T-helper 2 cell treated with Interferon-gamma antibody and Interleukin-4, amounts not matched to agents 100 ng/mL and 5 ng/mL, for 36 hours (primary cell): ENCODE results near the gene CTDSP2. TPM values are rescaled to one million over a fixed set of nuclear protein-coding genes. Genes with fewer than 3 reads are reported as not detected.
"Not testable (repeated sequence)": the region's sequence is repeated elsewhere in the genome, so short reads cannot be mapped to it uniquely, and the experiment has no call there.

Experiments used
- intact Hi-C: fragments of 100-400 bp; cut with micrococcal nuclease; formaldehyde crosslinking; loops from one replicate; pipeline ENCODE4 v1.15.1; 2023
- total RNA-seq: library from RNA; stranded (reverse); gene quantifications from 2 replicates; pipeline ENCODE4 v1.2.3, GENCODE V29; 2022

CTDSP2 gene
- total RNA-seq, 1 donor from 2014 or later, result 111 TPM

DNA sequence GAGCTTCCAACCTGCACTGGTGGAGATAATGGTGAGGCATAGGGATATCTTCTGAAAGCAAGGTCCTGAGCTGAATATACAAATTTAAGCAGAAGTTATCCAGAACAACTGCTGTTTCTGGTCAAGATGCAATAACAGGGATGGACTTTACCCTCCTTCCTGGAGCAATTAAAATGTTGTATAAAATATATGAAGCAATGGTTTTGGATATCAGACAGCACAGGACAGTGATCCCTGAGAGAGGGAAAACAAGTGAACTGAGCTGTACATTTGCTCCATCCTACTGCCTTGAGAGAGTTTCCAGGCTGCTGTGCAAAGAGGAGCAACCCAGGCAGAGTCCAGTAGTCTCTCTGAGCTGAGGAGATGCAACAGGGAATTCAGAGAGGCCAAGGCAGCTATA, 36.0 kb upstream of the CTDSP2 start:
- intact Hi-C loops, result no loop called here

DNA sequence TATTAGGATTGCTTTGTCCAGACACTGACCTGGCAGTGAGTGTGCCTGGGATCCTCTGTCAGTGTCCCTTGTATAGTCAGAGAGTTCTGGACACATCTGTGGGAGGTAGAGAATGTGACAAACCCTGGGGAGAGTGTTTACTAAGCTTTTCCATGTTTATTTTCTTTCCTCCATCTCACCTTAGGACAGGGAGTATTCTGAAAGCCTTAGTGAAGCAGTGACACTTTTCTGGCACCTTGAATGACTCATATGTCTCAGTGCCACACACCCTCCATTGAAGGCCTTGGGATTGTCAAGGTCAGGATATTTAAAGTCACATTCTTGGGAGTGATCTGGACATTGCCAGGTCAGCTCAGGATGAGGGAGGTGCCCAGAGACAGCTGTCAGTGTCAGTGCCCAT, 34.9 kb upstream of the CTDSP2 start:
- intact Hi-C loops, result no loop called here

DNA sequence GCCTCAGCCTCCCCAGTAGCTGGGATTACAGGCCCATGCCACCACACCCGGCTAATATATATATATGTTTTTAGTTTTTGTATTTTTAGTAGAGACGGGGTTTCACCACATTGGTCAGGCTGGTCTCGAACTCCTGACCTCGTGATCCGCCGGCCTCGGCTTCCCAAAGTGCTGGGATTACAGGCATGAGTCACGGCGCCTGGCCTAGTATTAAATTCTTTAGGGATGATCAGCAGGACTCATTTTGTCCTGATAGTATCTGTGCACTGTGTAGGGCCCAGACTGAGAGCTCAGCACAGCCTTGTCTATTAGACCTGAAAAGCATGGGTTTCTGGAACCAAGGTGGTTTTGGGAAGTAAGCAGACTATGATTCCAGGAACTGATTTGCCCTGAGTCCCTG, 34.5 kb upstream of the CTDSP2 start:
- intact Hi-C loops, result not testable (repeated sequence)

DNA sequence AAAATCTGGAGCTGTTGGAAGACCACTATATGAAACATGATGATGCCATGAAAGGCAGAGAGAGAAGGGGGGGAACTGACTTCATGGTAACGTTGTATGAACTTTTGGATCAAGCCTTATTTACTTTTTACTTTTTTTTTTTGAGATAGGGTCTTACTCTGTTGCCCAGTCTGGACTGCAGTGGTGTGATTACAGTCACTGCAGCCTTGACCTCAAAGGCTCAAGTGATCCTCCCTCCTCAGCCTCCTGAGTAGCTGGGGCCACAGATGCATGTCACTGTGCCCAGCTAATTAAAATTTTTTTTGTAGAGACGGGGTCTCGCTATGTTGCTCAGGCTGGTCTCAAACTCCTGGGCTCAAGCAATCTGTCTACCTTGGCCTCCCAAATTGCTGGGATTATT, 31.3 kb upstream of the CTDSP2 start:
- intact Hi-C loops, result no loop called here

DNA sequence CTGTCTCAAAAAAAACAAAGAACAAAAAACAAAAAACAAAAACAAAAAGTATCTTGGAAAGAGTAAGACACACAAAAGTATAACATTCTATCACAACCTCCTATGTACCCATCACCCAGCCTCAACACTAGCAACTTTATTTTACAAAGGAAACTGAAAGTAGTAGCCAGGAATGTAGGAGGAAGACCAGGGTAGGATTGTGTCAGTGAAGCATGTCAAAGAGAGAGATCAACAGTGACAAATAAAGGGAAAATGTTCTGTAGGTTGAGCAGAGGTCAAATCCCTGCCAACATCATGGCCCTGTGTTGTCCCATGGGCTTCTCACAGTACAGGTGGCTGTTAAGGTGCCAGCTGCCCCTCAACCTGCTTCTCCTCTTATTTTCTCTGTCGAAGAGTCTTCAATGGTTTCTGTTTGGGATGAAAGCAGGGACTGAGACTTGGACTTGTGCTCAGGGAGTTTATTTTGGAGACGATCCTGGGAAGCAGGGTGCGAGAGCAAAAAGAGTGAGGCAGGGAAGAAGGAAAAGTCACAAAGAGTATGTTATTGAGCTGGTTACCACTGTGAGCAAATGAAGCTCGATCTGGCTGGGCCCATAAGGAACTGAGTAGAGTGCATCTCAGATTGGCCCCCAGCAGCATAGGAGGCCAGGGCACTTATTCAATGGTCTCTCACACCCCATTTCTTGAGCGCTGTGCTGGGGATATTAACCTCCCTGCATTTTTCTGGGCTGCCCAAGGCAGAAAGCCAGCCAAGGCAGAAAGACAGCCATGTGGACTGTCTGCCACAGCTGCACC, 29.4 kb upstream of the CTDSP2 start:
- intact Hi-C loops, result no loop called here

DNA sequence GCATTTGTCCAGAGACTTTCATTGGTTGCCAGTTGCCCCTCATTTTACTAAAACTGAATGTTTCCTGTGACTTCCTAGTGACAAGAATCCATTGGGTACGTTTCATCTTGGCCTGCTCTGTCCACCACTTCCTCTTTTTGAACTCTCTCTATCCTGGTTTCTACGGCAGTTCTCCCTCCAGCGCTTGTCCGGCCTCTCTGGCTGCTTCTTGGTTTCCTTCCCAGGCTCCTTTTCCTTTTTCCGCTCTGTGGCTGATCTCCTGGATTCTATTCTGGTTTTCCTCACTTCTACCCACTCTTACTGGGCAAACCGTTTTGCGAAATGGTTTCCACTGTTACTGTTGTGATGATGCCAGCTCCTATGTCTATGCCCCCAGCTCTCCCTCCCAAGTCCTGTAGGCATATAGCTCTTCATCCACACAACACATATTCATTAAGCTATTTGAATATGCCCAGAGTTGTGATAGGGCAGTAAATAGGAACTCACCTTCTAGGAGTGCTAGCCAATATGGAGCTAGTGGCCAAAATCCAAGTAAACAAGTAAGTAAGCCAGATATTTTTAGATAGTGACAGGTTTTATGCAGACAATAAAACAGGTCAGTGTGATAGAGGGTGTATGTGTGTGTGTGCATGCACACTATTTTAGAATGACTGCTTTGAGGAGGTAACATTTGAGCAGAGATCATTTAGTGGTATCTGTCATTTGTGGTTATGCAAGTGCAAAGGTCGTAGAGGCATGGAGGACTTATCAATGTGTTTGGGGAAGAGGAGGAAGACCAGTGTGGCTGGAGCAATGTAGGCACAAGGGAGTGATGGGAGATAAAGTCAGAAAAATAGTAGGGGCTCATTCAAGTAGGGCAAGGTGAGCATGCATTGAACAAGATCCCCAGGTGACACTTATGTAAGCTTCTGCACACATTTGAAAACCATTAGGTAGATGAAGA, 27.9 kb upstream of the CTDSP2 start:
- intact Hi-C loops, result no loop called here

DNA sequence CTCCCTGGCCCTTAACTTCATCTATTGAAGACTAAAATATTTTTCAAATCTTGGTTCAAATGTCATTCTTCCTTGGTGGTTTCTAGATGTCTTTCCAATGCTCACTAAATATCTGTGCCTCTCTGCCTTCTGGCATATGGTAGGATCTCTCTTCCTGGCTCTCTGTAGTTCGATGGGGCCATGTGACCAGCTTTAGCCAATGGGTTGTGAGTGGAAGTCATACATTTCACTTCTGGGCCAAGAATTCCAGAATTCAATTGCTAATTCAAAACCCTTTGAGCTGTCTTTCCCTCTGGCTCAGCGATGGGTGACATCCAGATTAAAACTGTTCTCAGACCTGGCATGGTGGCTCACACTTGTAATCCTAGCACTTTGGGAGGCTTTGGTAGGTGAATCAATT, 25.8 kb upstream of the CTDSP2 start:
- intact Hi-C loops, result no loop called here

DNA sequence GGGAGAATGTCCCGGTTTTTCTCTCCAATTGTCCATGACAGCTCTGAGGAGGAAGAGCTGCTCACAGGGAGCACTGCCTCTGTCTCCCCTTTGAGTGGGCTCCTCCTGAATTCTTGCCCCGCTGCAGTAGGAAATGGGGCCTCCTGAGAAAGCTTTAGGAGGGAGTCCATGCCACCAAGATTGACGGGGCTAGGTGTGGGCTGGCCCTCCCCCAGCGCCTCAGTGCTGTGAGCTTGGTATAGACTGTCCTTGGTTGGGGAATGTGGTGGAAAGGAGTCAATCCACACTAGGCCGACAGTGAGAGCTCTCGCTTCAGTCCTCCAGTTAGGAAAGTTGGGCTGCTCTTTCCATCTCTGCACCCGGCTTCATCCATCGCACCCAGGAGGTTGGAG, 23.4 kb upstream of the CTDSP2 start:
- intact Hi-C loops, result no loop called here

DNA sequence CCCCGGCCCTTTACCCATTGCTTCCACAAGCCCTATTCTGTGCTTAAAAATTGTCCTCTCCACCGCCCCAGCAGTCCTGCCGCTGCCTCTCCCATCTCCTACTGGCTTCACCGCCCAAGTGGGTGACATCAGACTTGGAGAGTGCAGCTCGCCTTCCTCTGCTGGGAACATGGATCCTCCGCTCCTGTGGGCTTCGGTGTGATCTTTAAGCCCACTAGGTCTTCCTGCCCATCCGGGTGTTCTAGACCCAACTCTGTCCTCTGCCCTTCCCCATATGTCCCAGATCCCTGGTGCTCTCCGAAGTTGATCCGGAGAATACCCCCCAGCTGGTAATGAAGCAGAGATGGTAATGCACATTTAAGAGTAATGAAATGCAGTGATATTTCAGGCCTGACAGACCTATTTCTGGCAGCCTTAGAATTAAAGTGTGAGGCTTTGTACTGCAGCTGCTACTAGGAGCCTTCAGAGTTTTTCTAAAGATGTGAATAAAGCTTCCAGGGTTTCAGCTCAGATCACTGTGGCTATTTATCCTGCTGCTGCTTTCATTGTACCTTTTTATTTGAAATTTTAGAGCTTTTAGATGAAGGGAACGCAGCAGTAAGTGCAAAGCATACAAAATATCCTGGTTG, 22.9 kb upstream of the CTDSP2 start:
- intact Hi-C loops, result no loop called here

DNA sequence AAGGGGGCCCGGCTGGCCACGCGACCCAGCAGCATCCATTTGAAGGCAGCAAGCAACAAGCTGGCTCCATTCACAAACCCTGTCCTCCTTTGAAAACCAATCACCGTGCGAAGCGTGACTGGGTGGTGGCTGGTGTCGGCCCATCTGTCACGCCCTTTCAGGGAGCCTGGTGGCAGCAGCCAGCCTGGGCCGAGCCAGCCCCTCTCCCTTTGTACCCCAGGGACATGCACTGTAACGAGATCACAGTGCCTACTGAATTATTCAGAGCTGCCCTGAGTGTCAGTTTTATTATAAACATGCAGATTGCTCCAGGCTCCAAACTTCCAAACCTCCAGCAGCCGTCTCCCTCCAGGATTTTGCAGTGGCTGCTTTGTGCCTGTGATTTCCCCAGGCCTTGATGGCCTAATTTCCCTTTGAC, 22.3 kb upstream of the CTDSP2 start:
- intact Hi-C loops, result no loop called here

DNA sequence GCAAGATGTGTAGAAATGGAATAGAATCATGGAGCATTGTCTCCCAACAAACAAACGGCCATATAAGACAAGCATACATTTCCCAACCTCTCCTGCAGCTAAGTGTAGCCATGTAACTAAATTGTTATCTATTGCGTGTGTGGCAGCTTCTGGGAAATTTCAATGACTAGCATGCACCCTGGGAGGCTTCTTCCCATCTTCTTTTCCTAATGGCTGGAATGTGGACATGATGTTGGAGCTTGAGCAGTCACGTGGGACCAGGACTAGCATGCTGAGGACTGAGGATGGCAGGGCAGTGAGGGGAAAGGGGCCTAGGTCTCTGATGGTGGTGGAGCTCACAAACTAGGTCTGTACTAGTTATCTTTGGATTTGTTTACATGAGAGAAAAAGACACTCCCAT, 21.7 kb upstream of the CTDSP2 start:
- intact Hi-C loops, result no loop called here

DNA sequence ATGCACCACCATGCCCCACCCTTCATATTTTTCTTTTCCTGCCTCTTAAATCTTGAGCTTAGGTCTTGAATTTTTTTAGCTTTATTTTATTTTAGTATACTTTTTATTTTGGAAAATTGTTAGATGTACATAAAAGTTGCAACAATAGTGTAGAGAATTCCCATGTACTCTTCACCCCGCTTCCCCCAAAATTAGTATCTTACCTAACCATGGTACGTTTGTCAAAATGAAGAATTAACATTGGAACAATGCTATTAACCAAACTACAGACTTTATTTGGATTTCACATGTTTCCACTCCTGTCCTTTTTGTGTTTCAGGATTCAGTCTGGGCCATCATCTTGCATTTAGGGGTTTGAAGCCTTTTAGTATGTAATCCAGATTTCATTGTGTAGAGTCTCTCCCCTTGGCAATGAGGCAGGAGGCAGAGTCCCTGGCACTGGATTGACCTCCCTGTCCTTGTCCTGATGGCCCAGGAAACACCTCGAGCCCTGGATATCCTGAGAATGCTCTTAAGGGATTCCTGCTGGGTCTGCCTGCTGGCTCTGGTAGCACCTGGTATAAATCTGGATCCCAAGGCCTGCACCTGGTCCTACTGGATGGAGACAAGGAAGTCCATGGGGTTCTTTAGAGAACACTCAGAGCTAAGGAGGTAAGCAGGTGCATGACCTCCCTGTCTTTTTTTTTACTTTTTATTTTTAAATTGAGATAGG, 19.9 kb upstream of the CTDSP2 start:
- intact Hi-C loops, result no loop called here

DNA sequence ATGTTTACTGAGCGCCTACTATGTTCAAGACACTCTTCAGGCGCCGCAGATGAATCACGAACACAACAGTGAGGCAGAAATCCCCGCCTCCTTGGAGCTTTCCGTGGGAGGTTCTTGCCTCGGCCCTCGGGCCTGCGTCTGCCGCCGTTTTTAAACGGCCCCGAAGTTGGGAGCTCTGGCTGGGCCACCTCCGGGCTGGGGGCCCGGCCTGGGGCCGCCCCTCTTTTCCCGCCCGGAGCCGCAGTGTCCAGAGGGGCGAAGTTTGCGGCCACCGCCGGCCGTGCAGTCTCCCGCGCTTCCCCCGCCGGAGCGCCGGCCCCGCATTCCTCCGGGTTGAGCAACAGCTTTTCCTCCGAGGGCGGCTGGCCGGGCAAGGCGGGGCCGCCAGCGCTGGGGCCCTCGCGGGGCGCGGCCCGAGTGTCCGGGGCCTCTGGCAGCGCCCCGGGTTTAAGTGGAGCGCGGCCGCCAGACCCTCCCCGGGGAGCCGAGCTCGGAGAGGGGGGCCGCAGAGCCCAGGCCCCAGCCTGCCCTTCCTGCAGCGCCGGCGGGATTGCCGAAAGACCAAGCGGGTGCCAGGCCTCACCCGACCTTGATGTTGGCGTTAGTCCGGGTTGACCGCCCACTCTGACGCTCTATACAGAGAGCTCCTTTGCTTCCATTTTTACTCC, 18.7 kb upstream of the CTDSP2 start:
- intact Hi-C loops, result loop anchor here (2.0 kb wide), 1 partner anchor 18 kb away; the partner anchor contains the start of gene CTDSP2

DNA sequence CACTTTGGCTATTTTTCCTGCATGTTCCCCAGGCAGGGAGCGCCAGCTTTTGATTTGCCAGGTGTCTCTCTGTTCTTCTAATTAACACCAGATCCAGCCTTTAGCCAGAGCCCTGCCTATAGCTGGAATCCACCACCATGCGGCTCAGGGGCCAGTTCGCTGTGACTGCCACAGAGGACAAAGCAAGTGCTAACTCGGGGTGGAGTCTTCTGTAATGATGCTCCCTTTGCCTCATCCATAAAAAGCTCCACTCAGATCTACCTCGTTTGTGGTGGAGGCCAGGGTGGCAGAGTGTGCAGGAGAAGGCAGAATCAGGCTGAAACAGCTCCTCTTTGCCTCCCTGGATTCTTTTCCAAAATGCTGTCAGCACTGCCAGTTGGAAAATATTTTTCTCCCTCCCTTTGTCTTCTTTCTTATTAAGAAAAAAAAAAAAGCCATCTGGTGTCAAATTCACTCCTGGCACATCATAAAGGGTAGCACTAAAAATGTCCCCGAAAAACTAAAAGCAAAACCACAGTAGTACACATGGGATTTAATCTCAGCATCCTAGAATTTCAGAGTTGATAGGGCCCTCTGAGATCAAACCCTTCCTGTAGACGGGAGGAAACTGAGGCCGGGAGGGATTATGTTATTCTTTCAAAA, 18.0 kb upstream of the CTDSP2 start:
- intact Hi-C loops, result loop anchor here (2.0 kb wide), 1 partner anchor 18 kb away; the partner anchor contains the start of gene CTDSP2

DNA sequence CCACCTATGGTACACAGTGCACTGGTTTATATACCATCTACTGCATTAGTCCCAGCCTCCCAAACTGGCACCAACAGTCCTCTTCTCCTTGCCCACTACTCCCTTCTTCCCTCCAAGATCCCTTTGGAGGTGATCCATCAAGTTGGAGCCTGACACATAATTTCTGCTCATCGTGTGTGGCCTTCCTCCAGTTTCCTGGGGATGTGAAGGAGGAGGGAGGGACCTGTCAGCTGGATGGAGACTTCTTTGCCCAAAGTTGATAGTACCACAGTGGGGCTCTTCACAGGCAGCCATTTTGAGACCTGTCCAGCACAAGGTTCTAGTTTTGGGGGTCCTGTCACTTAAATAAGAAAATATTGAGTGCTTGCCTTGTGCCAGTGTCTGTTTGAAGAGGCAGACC, 17.1 kb upstream of the CTDSP2 start:
- intact Hi-C loops, result loop anchor here (2.0 kb wide), 1 partner anchor 17 kb away; the partner anchor contains the start of gene CTDSP2

DNA sequence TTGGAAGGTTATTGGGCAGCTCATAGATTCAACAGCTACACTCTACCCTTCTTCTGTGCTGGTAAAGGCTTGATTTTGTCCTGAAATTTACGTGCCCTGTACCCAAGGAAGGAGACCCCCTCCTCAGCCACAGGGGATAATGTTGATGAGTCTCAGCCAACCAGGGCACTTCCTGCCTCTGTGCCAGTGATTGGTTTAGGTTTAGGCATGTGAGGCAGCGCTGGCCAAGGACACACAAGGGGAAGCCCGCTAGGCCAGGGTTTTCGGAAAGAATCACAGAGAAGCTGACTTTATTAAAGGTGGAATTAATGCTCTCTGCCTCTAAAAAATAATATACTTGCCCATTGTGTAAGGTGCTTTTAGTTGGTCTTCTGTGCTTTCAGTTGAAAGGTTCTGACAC, 15.4 kb upstream of the CTDSP2 start:
- intact Hi-C loops, result no loop called here

DNA sequence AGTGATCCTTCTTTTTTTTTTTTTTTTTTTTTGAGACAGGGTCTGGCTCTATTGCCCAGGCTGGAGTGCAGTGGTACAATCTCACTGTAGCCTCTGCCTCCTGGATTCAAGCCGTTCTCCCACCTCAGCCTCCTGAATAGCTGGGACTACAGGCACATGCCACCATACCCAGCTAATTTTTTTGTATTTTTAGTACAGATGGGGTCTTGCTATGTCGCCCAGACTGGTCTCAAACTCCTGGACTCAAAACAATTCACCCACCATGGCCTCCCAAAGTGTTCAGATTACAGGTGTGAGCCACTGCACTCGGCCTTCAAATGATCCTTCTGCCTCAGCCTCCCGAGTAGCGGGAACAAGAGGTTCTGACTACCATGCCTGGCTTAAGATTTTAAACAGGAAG, 14.4 kb upstream of the CTDSP2 start:
- intact Hi-C loops, result not testable (repeated sequence)

DNA sequence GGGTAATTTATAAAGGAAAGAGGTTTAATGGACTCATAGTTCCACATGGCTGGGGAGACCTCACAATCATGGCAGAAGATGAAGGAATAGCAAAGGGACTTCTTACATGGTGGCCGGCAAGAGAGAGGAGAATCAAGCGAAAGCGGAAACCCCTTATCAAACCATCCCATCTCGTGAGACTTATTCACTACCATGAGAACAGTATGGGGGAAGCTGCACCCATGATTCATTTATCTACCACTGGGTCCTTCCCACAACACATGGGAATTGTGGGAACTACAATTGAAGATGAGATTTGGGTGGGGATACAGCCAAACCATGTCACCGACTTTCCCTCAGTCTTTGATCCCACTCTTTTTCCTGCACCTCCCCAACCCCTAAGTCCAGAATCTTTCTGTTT, 12.6 kb upstream of the CTDSP2 start:
- intact Hi-C loops, result no loop called here

DNA sequence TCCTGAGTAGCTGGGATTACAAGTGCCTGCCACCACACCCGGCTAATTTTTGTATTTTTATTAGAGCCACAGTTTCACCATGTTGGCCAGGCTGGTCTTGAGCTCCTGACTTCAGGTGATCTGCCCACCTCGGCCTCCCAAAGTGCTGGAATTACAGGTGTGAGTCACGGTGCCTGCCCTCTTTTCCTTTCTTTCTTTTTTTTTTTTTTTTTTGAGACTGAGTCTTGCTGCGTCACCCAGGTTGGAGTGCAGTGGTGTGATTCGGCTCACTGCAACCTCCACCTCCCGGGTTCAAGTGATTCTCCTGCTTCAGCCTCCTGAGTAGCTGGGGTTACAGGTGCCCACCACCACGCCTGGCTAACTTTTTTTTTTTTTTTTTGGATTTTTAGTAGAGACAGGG, 11.6 kb upstream of the CTDSP2 start:
- intact Hi-C loops, result not testable (repeated sequence)

DNA sequence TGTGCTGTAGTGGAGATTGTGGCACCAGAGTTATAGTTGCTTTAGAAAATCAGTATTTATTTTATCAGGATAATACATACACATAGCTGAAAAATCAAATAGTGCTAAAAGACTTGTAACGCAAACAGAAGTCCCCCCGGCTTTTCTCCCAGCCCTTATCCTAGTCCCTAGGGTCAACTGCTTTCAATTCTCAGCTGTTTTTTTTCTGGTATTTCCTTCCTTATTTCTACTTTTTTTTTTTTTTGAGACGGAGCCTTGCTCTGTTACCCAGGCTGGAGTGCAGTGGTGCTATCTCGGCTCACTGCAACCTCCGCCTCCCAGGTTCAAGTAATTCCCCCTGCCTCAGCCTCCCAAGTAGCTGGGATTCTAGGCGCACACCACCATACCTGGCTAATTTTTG, 8.4 kb upstream of the CTDSP2 start:
- intact Hi-C loops, result no loop called here
